Natural killer cell (primary cell): Measurements from ENCODE around the gene MAT2B. TPM values are rescaled to one million over a fixed set of nuclear protein-coding genes. Genes with fewer than 3 reads are reported as not detected.

Experiments
- ATAC-seq, 3 donors: fragments of 150-1000 bp in 2 of 3; fragments of 200-7000 bp in 1 of 3; cut with Tn5 transposase; 1 replicate in 1 of 3; 2 replicates in 2 of 3; pipeline ENCODE4 v1.10.0; 2021; ENCODE audit warnings: mild to moderate bottlenecking in 2 of 3, moderate library complexity in 2 of 3
- DNase-seq, 2 donors: peaks; one replicate each; pipeline versions ENCODE4 v3.0.0 to v3.0.0-alpha.2; 2013 to 2021; ENCODE audit warnings: mixed read lengths in 1 of 2
- H3K27ac ChIP-seq: one replicate; pipeline ENCODE4 v1.5.1; 2013; ENCODE audit warnings: mild to moderate bottlenecking, low read length
- H3K27me3 ChIP-seq: one replicate; pipeline ENCODE4 v1.6.1; 2013; ENCODE audit warnings: low read length; ENCODE audit not compliant: control insufficient read depth, insufficient read depth
- H3K36me3 ChIP-seq: one replicate; pipeline ENCODE4 v1.6.1; 2013; ENCODE audit warnings: low read length; ENCODE audit not compliant: control insufficient read depth, insufficient read depth
- H3K4me1 ChIP-seq: one replicate; pipeline ENCODE4 v1.6.1; 2013; ENCODE audit warnings: low read length; ENCODE audit not compliant: control insufficient read depth, insufficient read depth
- H3K4me3 ChIP-seq: one replicate; pipeline ENCODE4 v1.5.1; 2013; ENCODE audit warnings: low read length
- H3K9me3 ChIP-seq: one replicate; pipeline ENCODE4 v1.6.1; 2013; ENCODE audit warnings: low read length; ENCODE audit not compliant: control insufficient read depth, insufficient read depth
- H3K27ac Mint-ChIP-seq, 2 donors: one replicate each; pipeline ENCODE4 v1.8.0; 2022; ENCODE audit warnings: mild to moderate bottlenecking in 2 of 2, mixed read lengths in 2 of 2, moderate library complexity in 1 of 2
- H3K27me3 Mint-ChIP-seq, 2 donors: one replicate each; pipeline ENCODE4 v1.8.0; 2022; ENCODE audit warnings: low read depth in 2 of 2, mixed read lengths in 2 of 2
- H3K36me3 Mint-ChIP-seq: one replicate; pipeline ENCODE4 v1.8.0; 2022; ENCODE audit warnings: mixed read lengths
- H3K4me1 Mint-ChIP-seq, 2 donors: one replicate each; pipeline ENCODE4 v1.8.0; 2022; ENCODE audit warnings: mixed read lengths in 2 of 2
- H3K4me3 Mint-ChIP-seq: one replicate; pipeline ENCODE4 v1.8.0; 2022; ENCODE audit warnings: mild to moderate bottlenecking, moderate library complexity, mixed read lengths
- H3K9me3 Mint-ChIP-seq, 2 donors: one replicate each; pipeline ENCODE4 v1.8.0; 2022; ENCODE audit warnings: mixed read lengths in 2 of 2
- WGBS: methylation state at CpG from one replicate; pipeline ENCODE4 v1.1.7; 2013; ENCODE audit warnings: missing lambda C conversion rate; ENCODE audit not compliant: insufficient coverage; 5-methylcytosine and 5-hydroxymethylcytosine counted together
- intact Hi-C: fragments of 100-400 bp; cut with micrococcal nuclease; formaldehyde crosslinking; loops from one replicate; pipeline ENCODE4 v1.14.2; 2022
- total RNA-seq, 4 donors: library from RNA; stranded (reverse); fragments of 120-200 nt in 1 of 4; gene quantifications; one replicate each; pipeline versions ENCODE4 v1.2.3 to v1.2.4, GENCODE V29; 2013 to 2022
- TF ChIP-seq, protein P1 (sequence below): fragments of 200-600 bp; IDR thresholded peaks from one replicate; pipeline ENCODE4 v1.8.0; 2022; ENCODE audit warnings: antibody characterized with exemption

The MAT2B gene
- total RNA-seq, 3 donors from 2014 or later (not counting 1 experiment from before 2014, with no cell fraction given) = 68.5 to 99.0 (median 80.7) TPM

DNA sequence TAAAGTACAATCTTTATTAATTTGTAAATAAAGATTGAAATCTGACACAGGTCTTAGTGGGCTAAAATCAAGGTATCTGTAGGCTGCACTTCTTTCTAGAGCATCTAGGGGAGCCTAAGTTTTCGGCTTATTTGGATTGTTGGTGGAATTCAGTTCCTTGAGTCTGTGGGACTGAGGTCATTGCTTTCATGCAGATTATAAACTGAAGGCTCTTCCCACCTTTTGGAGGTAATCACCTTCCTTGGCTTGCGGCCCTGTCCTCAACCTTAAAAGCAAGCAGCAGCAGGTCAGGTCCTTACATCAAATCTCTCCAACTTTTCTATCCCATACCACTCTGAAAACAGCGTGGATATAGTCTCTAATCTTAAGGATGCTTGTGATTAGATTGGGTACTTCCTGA is 25.9 kb downstream of the MAT2B start:
- Mint-ChIP-seq H3K4me3 (no peak overlapping the region), H3K4me1 (no peaks in the 10 kb centered on the region), H3K27me3 (peaks cover 6 to 8% of the 10 kb centered on the region in 2 donors), H3K36me3 (no peaks in the 10 kb centered on the region), H3K9me3 (no peaks in the 10 kb centered on the region), H3K27ac (no peak overlapping the region)
- intact Hi-C loops = no loop called here
- Histone ChIP-seq H3K4me1 (no peaks in the 10 kb centered on the region), H3K36me3 (no peaks in the 10 kb centered on the region), H3K4me3 (no peak overlapping the region), H3K27me3 (no peaks in the 10 kb centered on the region), H3K27ac (no peak overlapping the region), H3K9me3 (no peaks in the 10 kb centered on the region)
- DNase-seq (no peak), ATAC-seq (no peak)
- 70% methylated on average over 2 of the region's 3 CpGs for WGBS
- TF ChIP-seq, protein P1, sequence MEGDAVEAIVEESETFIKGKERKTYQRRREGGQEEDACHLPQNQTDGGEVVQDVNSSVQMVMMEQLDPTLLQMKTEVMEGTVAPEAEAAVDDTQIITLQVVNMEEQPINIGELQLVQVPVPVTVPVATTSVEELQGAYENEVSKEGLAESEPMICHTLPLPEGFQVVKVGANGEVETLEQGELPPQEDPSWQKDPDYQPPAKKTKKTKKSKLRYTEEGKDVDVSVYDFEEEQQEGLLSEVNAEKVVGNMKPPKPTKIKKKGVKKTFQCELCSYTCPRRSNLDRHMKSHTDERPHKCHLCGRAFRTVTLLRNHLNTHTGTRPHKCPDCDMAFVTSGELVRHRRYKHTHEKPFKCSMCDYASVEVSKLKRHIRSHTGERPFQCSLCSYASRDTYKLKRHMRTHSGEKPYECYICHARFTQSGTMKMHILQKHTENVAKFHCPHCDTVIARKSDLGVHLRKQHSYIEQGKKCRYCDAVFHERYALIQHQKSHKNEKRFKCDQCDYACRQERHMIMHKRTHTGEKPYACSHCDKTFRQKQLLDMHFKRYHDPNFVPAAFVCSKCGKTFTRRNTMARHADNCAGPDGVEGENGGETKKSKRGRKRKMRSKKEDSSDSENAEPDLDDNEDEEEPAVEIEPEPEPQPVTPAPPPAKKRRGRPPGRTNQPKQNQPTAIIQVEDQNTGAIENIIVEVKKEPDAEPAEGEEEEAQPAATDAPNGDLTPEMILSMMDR = no peak

DNA sequence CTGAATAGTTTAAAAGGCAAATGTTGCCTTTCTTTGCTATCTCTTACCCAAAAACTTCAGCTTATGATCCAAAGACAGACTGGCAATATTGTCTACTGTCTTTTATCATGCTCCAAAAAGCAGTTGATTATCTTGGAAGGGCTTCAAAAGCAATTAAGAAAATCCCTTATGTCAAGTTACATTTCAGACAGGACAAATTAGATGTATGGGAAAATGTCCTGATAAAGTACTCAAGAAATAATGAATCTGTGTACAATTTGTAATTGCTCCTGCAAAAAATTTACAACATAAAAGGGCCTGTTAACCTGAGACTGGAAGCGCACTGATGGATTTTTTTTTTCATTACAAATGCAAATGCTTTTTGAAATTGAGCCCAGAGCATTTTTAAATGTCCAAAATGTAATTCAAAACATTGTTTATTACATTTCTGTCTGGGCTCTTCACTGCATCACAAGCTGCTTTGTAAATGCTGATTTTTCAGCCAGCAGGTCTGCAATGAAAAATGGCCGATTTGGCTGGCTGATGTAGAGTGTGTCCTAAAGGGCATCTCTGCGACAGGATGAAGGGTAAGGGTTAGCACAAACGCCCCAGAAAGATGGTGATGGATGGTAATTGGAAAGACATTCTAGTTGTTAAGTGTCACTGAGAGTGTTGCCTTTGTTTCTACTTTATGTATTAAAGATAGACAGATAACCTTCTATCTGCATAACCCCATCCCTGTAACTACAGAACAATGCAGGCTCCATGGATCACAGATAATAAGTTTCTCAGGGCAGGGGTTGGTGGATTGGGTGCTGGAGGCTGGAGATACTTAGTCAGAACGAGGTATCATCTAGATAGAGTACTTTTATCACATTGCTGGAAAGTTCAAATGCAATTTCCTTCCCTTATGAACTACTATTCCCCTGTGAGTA is 27.0 kb downstream of the MAT2B start:
- 94% methylated on average over 4 of the region's 5 CpGs for WGBS
- no peaks in the 10 kb centered on the region for H3K27me3 ChIP-seq
- no peaks in the 10 kb centered on the region for H3K36me3 Mint-ChIP-seq

GRCh38 chr5:163533223-163533622 is 27.8 kb downstream of the MAT2B start:
- Mint-ChIP-seq H3K27ac (no peak overlapping the region), H3K4me3 (no peak overlapping the region), H3K27me3 (peaks cover 8% of the 10 kb centered on the region in 2 donors), H3K36me3 (no peaks in the 10 kb centered on the region), H3K9me3 (no peaks in the 10 kb centered on the region), H3K4me1 (no peaks in the 10 kb centered on the region)
- no peaks in the 10 kb centered on the region for H3K4me1 ChIP-seq
- H3K27ac ChIP-seq = no peak overlapping the region
- ATAC-seq (no peak), DNase-seq (no peak)
- no peaks in the 10 kb centered on the region for H3K36me3 ChIP-seq
- no peak overlapping the region for H3K4me3 ChIP-seq
- H3K27me3 ChIP-seq = no peaks in the 10 kb centered on the region
- 89% methylated on average over 2 of the region's 2 CpGs for WGBS
- intact Hi-C loops = no loop called here
- TF ChIP-seq, protein P1 = no peak
- H3K9me3 ChIP-seq = no peaks in the 10 kb centered on the region

More for the DNA sequence above, 27.0 kb downstream of the MAT2B start:
- Histone ChIP-seq H3K4me3 (no peak overlapping the region), H3K27ac (no peak overlapping the region), H3K9me3 (no peaks in the 10 kb centered on the region), H3K36me3 (no peaks in the 10 kb centered on the region), H3K4me1 (no peaks in the 10 kb centered on the region)
- H3K4me3 Mint-ChIP-seq = no peak overlapping the region
- DNase-seq (no peak), ATAC-seq (no peak)
- intact Hi-C loops = no loop called here
- no peak overlapping the region for H3K27ac Mint-ChIP-seq
- TF ChIP-seq, protein P1 = no peak
- no peaks in the 10 kb centered on the region for H3K4me1 Mint-ChIP-seq
- H3K27me3 Mint-ChIP-seq = peaks cover 6 to 8% of the 10 kb centered on the region in 2 donors
- H3K9me3 Mint-ChIP-seq = no peaks in the 10 kb centered on the region
